Measurements from ENCODE around the gene CCDC120. TPM values are rescaled to one million over a fixed set of nuclear protein-coding genes. Genes with fewer than 3 reads are reported as not detected.

CCDC120 gene
- polyA plus RNA-seq, 10 donors: 3.2 to 5.3 (median 3.8) TPM

DNA sequence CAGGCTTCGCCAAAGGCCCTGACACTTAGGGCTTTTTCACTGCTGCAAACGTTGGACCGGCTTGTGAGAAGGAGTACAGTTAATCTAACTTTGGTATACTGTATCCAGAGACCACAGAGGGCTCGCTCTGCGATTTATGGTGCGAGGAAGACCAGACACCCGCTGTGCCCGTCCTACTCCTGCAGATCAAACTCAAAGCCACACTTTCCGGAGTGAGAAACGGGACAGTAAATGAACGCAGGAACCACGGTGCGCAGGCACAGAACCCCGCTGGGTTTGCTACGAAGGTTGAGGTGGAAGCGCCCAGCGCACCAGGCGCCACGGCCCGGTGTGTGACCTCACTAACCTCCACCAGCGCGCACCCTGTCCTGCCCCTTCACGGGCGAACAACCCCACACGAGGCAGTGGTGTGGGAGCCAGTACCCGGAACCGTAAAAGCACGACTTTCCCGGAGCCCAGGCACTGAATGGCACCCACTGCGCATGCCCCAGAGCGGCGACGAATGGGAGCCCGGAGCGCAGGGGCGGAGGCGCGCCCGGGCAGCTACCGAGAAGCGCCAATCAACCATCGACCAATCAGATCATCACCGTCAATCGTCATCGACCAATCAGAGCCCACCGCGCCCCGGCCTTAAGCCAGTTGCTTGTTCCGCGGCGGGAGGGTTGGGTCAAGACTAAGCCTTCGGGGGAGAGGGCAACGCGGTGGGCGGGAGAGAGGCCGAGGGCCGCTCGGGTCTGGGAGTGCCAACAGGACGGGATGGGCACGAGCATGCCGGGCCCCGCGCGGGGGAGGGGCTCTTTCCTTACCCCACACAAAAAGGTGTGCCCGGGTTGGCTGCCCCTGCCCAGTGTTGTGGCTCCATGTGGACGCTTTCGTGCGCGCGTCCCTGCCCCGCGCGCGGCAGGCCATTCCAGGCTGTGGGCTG, 42.2 kb downstream of the CCDC120 start:
- peak; percentile 87 to 94 (median 91) for DNase-seq

DNA sequence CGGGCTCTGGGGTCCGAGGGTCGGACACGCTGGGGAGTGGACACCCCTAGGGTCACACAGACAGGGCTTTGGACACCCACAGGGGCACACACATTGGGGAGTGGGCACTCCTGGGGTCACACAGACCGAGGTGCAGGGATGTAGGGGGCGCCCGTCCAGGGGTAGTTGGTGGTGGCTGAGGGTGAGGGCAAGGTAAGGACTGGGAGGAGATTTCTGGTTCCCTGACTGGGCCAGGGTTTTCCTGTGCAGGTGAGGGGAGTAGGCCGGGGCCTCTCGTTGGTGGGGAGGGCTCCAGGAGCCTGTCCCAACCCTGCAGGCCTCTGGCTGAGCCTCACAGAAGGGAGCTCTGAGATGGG, 42.8 kb downstream of the CCDC120 start:
- DNase-seq: no peak

DNA sequence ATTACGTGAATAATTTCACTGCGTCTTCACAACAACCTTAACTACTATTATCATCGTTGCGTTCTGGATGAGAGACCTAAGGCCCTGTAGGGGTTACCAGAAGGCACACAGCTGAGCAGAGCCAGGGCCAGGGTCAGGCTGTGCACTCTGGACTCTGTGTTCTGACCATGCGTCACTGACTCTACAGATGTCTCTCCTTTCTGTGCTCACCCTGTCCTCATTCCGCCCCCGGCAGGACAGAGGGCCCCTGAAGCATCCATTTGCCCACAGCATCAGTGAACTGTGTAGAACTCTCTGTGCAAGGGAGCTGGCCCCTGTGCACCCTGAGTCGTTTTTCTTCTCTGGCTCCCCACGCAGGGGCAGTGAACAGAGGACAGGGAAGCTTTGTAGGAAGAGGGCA, 43.4 kb downstream of the CCDC120 start:
- DNase-seq: no peak

DNA sequence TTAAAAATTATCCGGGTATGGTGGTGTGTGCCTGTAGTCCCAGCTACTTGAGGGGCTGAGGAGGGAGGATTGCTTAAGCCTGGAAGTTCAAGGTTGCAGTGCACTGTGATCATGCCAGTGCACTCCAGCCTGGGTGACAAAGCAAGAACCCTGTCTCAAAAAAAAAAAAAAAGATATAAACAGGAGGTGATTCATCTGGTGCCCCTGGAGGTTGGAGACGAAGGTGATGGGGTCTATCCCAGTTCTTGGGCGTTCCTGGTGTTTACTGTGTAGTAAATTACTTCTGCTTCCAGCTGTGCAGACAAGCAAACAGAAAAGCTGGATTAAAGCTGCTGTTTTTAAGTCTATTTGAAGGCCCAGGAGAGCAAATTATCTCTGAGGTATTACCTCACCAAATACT, 44.8 kb downstream of the CCDC120 start:
- no peak for DNase-seq

DNA sequence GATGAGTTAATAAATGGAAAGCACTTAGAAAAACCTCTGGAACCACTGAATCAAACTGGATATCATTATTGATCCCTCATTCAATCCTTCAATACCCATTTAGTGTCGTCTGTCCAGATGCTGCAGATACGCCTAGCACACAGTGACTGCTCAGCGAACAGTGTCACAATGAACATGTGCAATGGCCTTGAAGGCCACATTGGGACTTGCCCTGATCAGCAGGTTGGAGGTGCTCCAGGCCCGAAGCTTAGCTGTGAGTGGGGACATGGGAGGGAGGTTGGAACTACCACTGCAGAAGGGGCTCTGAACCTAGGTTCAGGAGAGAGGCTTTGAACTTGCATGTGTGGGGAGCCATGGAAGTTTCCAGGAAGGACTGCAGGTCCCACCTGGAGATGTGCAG, 47.5 kb downstream of the CCDC120 start:
- DNase-seq: no peak

DNA sequence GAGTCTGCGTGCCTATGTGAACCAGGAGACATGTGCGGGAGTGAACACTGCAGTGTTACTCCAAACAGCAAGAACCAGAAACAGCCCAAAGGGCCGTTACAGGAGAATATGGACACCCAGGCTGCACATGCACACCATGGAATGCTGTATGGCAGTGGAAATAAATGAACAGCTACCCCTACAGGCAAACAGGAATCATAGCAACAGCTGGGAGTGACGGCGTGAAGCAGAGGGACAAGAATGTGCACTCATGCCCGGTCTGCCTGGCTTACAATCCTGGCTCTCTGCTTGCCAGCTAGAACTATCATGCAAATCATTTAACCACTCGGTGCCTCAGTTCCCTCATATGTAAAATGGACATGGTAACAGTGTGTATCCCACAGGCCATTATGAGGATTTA, 48.1 kb downstream of the CCDC120 start:
- peak in 1 of 3 donors; percentile 11 for DNase-seq

DNA sequence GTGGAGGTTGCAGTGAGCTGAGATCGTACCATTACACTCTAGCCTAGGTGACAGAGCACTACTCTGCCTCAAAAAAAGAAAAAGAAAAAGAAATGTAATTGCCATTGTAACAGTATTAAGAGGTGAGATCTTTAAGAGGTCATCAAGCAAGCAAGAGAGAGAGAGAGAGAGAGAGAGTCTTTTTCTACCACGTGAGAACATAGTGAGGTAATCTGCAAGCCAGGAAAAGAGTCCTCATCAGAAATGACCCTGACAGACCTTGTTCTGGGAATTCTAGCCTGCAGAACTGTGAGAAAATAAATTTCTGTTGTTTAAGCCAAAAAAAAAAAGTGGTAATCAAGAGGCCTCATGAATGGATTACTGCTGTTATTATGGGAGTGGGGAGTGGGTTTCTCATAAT, 49.8 kb downstream of the CCDC120 start:
- no peak for DNase-seq

DNA sequence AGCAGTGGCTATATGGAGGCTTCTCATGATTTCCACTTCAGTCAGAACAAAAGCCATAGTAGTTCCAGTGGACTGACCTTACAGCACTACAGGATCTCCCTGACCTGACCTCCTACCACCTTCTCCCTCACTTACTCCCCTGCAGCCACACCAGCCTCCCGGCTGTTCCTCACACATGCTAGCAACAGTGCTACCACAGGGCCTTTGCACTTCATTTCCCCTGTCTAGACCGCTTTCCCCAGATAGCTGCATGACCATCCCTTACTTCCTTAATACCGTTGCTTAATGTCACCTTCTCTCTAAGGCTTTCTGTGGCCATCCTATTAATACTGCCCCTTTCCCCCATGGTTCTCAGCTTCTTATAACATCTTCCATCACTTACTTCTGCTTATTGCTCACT, 51.6 kb downstream of the CCDC120 start:
- no peak for DNase-seq

DNA sequence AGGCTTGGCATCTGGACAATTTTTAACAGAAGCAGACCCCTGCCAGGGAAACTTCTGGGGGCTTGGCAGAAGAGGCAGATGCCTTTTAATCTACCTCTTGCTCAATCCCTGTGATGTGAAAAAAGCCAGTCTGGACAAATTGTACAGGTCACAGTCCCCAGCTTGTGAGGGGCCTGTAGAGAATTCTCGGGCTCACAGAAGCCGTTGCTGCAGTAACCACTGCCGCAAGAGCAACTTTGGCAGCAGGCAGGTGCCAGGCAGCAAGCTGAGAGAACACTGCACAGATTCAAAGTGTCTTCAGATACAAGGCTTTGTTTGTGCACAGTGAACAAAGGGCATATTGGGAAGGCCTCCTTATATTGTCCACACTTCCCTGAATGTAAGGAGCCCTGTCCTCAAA, 53.0 kb downstream of the CCDC120 start:
- no peak for DNase-seq

DNA sequence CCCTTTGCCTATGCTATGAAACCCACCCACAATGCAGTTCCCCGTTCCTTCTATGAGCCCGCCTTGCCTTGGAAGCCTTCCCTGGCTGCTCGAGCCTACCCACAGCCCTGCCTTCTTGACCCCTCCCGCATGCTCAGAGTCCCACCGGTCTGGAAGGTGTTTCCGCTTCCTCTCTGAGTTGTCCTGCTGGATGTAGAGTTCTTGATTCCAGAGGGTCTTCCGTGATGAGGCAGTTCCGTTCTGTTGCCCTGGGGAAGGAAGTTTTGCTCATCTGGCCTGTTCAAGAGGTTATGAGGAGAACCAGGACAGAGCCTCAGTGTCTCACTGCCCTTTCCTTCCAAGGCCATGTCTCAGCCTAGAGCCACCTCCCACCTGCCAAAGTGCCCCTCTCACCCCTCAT, 57.3 kb downstream of the CCDC120 start:
- DNase-seq: no peak

DNA sequence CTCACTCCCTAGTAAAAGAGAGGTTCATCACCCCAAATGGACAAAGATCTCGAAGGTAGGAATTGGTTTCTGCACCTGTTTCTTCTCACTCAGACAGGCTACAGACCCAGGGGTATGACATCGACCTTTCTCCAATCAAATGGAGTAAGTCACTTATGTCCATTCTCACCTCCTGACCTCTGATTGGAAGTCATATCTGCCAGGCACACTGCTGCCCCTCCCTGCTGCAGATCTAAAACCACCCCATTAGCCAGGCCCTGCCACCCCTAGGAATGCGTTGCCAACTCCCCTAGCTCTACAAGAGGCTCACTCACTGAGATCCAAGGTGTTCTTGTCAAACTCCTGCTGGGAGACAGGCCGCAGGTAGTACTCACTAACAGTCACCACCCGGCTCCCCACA, 57.9 kb downstream of the CCDC120 start:
- no peak for DNase-seq

DNA sequence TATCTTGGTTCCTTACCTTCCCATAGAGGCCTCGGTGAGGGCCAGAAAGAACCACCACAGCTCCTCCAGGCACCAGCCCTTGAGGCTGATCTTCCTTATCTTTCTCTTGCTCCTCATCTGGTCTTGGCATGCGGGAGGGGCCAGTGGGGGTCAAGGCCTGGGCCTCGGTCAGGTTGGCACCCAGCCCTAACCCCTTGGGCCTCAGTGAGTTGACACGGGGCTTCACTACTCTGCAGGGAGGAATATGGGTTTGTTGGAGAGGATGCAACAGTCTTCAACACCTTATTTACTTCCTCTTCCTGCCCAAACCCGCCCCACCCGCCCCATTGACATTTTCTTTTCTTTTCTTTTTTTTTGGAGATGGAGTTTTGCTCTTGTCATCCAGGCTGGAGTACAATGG, 58.8 kb downstream of the CCDC120 start:
- DNase-seq: no peak

Other genes starting within 250 kb of the CCDC120 start
- not detected for gene ERAS, start 232.5 kb upstream of the CCDC120 start, polyA plus RNA-seq (ENCODE audit: insufficient read length in 10 of 10)
- gene PCSK1N, start 223.4 kb upstream of the CCDC120 start, polyA plus RNA-seq (ENCODE audit: insufficient read length in 10 of 10): under 1 TPM in 6 of 10 donors, not detected in 4; 0.15 to 0.76 (median 0.22) TPM
- 10 to 100 TPM; 24.1 to 39.0 (median 30.1) TPM for gene TIMM17B, start 161.2 kb upstream of the CCDC120 start, polyA plus RNA-seq (ENCODE audit: insufficient read length in 10 of 10)
- gene PQBP1, start 161.1 kb upstream of the CCDC120 start, polyA plus RNA-seq (ENCODE audit: insufficient read length in 10 of 10): 10 to 100 TPM; 45.2 to 72.5 (median 57.7) TPM
- 10 to 100 TPM; 12.9 to 20.8 (median 16.2) TPM for gene SLC35A2, start 147.4 kb upstream of the CCDC120 start, polyA plus RNA-seq (ENCODE audit: insufficient read length in 10 of 10)
- gene PIM2, start 140.0 kb upstream of the CCDC120 start, polyA plus RNA-seq (ENCODE audit: insufficient read length in 10 of 10): 1 to 10 TPM; 1.3 to 9.1 (median 2.1) TPM
- gene OTUD5, start 101.4 kb upstream of the CCDC120 start, polyA plus RNA-seq (ENCODE audit: insufficient read length in 10 of 10): 10 to 100 TPM; 31.5 to 41.9 (median 34.9) TPM
- 1 to 10 TPM in 6 of 10 donors, under 1 TPM in 4; 0.87 to 2.2 (median 1.3) TPM for gene KCND1, start 87.2 kb upstream of the CCDC120 start, polyA plus RNA-seq (ENCODE audit: insufficient read length in 10 of 10)
- gene GRIPAP1, start 56.7 kb upstream of the CCDC120 start, polyA plus RNA-seq (ENCODE audit: insufficient read length in 10 of 10): 10 to 100 TPM; 16.9 to 34.3 (median 23.9) TPM
- 10 to 100 TPM; 17.6 to 26.0 (median 21.0) TPM for gene TFE3, start 15.6 kb upstream of the CCDC120 start, polyA plus RNA-seq (ENCODE audit: insufficient read length in 10 of 10)
- 10 to 100 TPM; 16.4 to 28.4 (median 22.5) TPM for gene PRAF2, start 15.0 kb downstream of the CCDC120 start, polyA plus RNA-seq (ENCODE audit: insufficient read length in 10 of 10)
- gene WDR45, start 20.9 kb downstream of the CCDC120 start, polyA plus RNA-seq (ENCODE audit: insufficient read length in 10 of 10): 10 to 100 TPM; 26.6 to 49.1 (median 34.1) TPM
- 10 to 100 TPM; 15.4 to 19.0 (median 18.0) TPM for gene GPKOW, start 64.7 kb downstream of the CCDC120 start, polyA plus RNA-seq (ENCODE audit: insufficient read length in 10 of 10)
- 1 to 10 TPM in 9 of 10 donors, under 1 TPM in 1; 0.97 to 2.4 (median 1.9) TPM for gene MAGIX, start 103.8 kb downstream of the CCDC120 start, polyA plus RNA-seq (ENCODE audit: insufficient read length in 10 of 10)
- gene PLP2, start 112.9 kb downstream of the CCDC120 start, polyA plus RNA-seq (ENCODE audit: insufficient read length in 10 of 10): 100 to 1,000 TPM in 9 of 10 donors, 10 to 100 TPM in 1; 75.3 to 165 (median 144) TPM
- 1 to 10 TPM; 2.6 to 5.0 (median 4.0) TPM for gene PRICKLE3, start 127.4 kb downstream of the CCDC120 start, polyA plus RNA-seq (ENCODE audit: insufficient read length in 10 of 10)
- gene SYP, start 141.2 kb downstream of the CCDC120 start, polyA plus RNA-seq (ENCODE audit: insufficient read length in 10 of 10): 1 to 10 TPM in 8 of 10 donors, under 1 TPM in 2; 0.95 to 1.6 (median 1.3) TPM
- gene CACNA1F, start 174.3 kb downstream of the CCDC120 start, polyA plus RNA-seq (ENCODE audit: insufficient read length in 10 of 10): under 1 TPM in 2 of 10 donors, not detected in 8; 0.05 to 0.27 TPM
- gene CCDC22, start 176.5 kb downstream of the CCDC120 start, polyA plus RNA-seq (ENCODE audit: insufficient read length in 10 of 10): 10 to 100 TPM in 8 of 10 donors, 1 to 10 TPM in 2; 9.4 to 12.3 (median 11.1) TPM
- gene FOXP3, start 205.7 kb downstream of the CCDC120 start, polyA plus RNA-seq (ENCODE audit: insufficient read length in 10 of 10): under 1 TPM; 0.19 to 0.95 (median 0.43) TPM
- 1 to 10 TPM; 6.0 to 8.3 (median 7.0) TPM for gene PPP1R3F, start 210.8 kb downstream of the CCDC120 start, polyA plus RNA-seq (ENCODE audit: insufficient read length in 10 of 10)
- gene GAGE10, start 244.6 kb downstream of the CCDC120 start, polyA plus RNA-seq (ENCODE audit: insufficient read length in 10 of 10): not detected

Measured in muscle of back (tissue), 11 donors.